Measurements from ENCODE around the gene SLC39A11. TPM values are rescaled to one million over a fixed set of nuclear protein-coding genes. Genes with fewer than 3 reads are reported as not detected.

Gene SLC39A11
- total and polyA plus RNA-seq, 4 donors, result 9.3 to 49.3 (median 24.7) TPM

DNA sequence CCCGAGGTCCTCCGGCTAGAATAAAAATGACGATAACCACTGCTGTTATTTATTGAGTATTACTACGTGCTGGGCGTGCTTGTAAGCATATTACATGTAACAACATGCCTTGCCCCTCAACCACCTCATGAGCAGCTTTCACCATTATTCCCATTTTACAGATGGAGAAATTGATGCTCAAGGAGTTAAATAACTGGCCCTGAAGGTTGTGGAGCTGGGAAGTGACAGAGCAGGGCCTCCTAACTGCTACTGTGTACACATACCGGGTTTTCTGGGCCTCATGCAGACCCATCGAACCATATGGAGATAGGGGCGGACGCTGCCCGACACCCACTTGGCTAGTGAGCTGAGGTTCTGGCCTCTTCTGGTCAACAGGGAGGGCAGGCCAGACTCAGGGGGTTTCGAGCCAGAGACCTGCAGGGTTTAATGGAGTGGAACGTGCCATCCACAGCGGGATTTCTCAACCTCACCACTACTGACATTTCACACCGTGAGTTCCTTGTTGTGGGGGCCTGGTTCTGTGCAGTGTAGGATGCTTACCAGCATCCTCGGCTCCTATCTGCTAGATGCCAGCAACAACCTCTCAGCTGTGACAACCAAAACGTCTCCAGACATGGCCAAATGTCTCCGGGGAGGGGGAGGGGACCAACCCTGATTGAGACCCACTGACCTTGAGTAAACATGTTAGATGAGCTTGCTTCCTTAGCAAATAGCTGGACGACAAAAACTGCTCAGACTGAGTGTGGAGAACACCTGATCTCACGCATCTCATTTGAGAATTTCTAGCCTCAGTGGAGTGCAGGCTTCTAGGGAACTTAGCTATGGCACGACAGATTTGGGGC, 432.0 kb downstream of the SLC39A11 start:
- no peak overlapping the region for H3K27ac ChIP-seq (ENCODE audit: low read depth in 1 of 2, low read length in 1 of 2)
- no peaks in the 10 kb centered on the region for H3K4me1 ChIP-seq (ENCODE audit: control insufficient read depth in 5 of 5, insufficient read depth in 5 of 5, low read length in 5 of 5)
- no peak overlapping the region for H3K9ac ChIP-seq (ENCODE audit: insufficient read depth in 1 of 2, low read length in 2 of 2)
- H3K9me3 ChIP-seq (ENCODE audit: control insufficient read depth in 4 of 4, insufficient read depth in 3 of 4, low read length in 3 of 4), result no peaks in the 10 kb centered on the region
- DNase-seq, result no peak
- no peak for ATAC-seq (ENCODE audit: insufficient read depth, low FRiP score)
- H3K4me3 ChIP-seq, result no peak overlapping the region
- H3K27me3 ChIP-seq (ENCODE audit: control insufficient read depth in 3 of 3, insufficient read depth in 3 of 3, low read length in 2 of 3), result no peaks in the 10 kb centered on the region
- no peaks in the 10 kb centered on the region for H3K36me3 ChIP-seq (ENCODE audit: control insufficient read depth in 4 of 4, insufficient read depth in 4 of 4, low read length in 4 of 4)
- TF ChIP-seq, protein P1, sequence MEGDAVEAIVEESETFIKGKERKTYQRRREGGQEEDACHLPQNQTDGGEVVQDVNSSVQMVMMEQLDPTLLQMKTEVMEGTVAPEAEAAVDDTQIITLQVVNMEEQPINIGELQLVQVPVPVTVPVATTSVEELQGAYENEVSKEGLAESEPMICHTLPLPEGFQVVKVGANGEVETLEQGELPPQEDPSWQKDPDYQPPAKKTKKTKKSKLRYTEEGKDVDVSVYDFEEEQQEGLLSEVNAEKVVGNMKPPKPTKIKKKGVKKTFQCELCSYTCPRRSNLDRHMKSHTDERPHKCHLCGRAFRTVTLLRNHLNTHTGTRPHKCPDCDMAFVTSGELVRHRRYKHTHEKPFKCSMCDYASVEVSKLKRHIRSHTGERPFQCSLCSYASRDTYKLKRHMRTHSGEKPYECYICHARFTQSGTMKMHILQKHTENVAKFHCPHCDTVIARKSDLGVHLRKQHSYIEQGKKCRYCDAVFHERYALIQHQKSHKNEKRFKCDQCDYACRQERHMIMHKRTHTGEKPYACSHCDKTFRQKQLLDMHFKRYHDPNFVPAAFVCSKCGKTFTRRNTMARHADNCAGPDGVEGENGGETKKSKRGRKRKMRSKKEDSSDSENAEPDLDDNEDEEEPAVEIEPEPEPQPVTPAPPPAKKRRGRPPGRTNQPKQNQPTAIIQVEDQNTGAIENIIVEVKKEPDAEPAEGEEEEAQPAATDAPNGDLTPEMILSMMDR (IDR thresholded peaks at IDR 0.05; ENCODE audit: control extremely low read depth, extremely low read depth), result no peak
- 84 to 85% methylated on average over 20 of the region's 20 CpGs for WGBS, 2 donors

DNA sequence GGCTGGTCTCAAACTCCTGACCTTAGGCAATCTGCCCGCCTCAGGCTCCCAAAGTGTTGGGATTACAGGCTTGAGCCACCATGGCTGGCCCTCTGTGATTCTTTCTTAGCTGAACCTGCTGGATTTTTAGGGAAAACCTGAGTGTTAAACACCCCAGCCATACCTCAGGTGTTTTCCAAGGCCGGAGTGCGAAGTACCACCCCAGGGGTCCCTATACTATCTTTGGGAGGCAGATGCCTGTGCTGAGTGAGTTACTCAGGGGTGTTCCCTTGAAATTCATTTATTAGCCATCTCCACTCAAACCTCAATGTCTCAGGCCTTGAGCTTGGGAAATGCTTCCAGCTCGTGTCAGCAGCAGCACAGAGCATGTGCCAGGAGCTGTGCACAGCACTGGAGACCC, 432.7 kb downstream of the SLC39A11 start:
- no peak for DNase-seq
- Histone ChIP-seq H3K36me3 (ENCODE audit: control insufficient read depth in 4 of 4, insufficient read depth in 4 of 4, low read length in 4 of 4) (no peaks in the 10 kb centered on the region), H3K27ac (ENCODE audit: low read depth in 1 of 2, low read length in 1 of 2) (no peak overlapping the region), H3K4me1 (ENCODE audit: control insufficient read depth in 5 of 5, insufficient read depth in 5 of 5, low read length in 5 of 5) (no peaks in the 10 kb centered on the region), H3K27me3 (ENCODE audit: control insufficient read depth in 3 of 3, insufficient read depth in 3 of 3, low read length in 2 of 3) (no peaks in the 10 kb centered on the region), H3K9ac (ENCODE audit: insufficient read depth in 1 of 2, low read length in 2 of 2) (no peak overlapping the region), H3K4me3 (no peak overlapping the region), H3K9me3 (ENCODE audit: control insufficient read depth in 4 of 4, insufficient read depth in 3 of 4, low read length in 3 of 4) (no peaks in the 10 kb centered on the region)
- TF ChIP-seq, protein P1 (IDR thresholded peaks at IDR 0.05; ENCODE audit: control extremely low read depth, extremely low read depth), result no peak
- 89 to 92% methylated on average over 4 of the region's 4 CpGs for WGBS, 2 donors
- no peak for ATAC-seq (ENCODE audit: insufficient read depth, low FRiP score)

DNA sequence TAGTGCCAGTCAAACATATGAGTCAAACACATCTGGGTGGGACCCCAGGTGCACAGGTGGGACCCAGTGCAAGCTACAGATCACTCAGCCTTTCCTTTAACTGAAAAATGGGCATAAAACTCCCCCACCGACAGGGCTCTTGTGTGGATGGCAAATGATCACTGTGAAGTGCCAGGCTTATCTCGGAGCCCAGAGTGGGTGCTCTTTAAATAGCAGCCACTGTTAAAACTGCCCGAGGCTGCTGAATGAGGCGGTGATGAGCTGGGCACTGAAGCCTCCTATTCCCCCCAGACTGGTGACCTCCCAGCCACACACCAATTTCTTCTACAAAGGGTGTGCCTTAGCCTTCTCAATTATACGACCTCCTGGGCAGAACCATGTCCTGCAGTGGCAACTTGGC, 433.8 kb downstream of the SLC39A11 start:
- no peak overlapping the region for H3K9ac ChIP-seq (ENCODE audit: insufficient read depth in 1 of 2, low read length in 2 of 2)
- H3K36me3 ChIP-seq (ENCODE audit: control insufficient read depth in 4 of 4, insufficient read depth in 4 of 4, low read length in 4 of 4), result no peaks in the 10 kb centered on the region
- ATAC-seq (ENCODE audit: insufficient read depth, low FRiP score), result no peak
- no peaks in the 10 kb centered on the region for H3K9me3 ChIP-seq (ENCODE audit: control insufficient read depth in 4 of 4, insufficient read depth in 3 of 4, low read length in 3 of 4)
- 80 to 86% methylated on average over 5 of the region's 5 CpGs for WGBS, 2 donors
- TF ChIP-seq, protein P1 (IDR thresholded peaks at IDR 0.05; ENCODE audit: control extremely low read depth, extremely low read depth), result no peak
- no peak overlapping the region for H3K4me3 ChIP-seq
- no peak overlapping the region for H3K27ac ChIP-seq (ENCODE audit: low read depth in 1 of 2, low read length in 1 of 2)
- no peaks in the 10 kb centered on the region for H3K4me1 ChIP-seq (ENCODE audit: control insufficient read depth in 5 of 5, insufficient read depth in 5 of 5, low read length in 5 of 5)
- no peak for DNase-seq
- no peaks in the 10 kb centered on the region for H3K27me3 ChIP-seq (ENCODE audit: control insufficient read depth in 3 of 3, insufficient read depth in 3 of 3, low read length in 2 of 3)

Data from lung (tissue), 12 donors.